Activated naive CD8-positive, alpha-beta T cell treated with anti-CD3 and anti-CD28 coated beads for 36 hours (primary cell): ENCODE measurements around the gene ITGAE. TPM values are rescaled to one million over a fixed set of nuclear protein-coding genes. Genes with fewer than 3 reads are reported as not detected.

Source experiments
- DNase-seq: peaks from one replicate; pipeline ENCODE4 v3.0.0; 2021
- H3K27ac Mint-ChIP-seq: one replicate; pipeline ENCODE4 v1.8.0; 2022; ENCODE audit warnings: mild to moderate bottlenecking, moderate library complexity, mixed read lengths
- H3K27me3 Mint-ChIP-seq: one replicate; pipeline ENCODE4 v1.8.0; 2022; ENCODE audit warnings: mild to moderate bottlenecking, mixed read lengths
- H3K36me3 Mint-ChIP-seq: one replicate; pipeline ENCODE4 v1.8.0; 2021; ENCODE audit warnings: mild to moderate bottlenecking, mixed read lengths
- H3K4me1 Mint-ChIP-seq: one replicate; pipeline ENCODE4 v1.8.0; 2021; ENCODE audit warnings: mixed read lengths
- H3K4me3 Mint-ChIP-seq: one replicate; pipeline ENCODE4 v1.8.0; 2022; ENCODE audit warnings: mild to moderate bottlenecking, moderate library complexity, mixed read lengths
- H3K9me3 Mint-ChIP-seq: one replicate; pipeline ENCODE4 v1.8.0; 2022; ENCODE audit warnings: mixed read lengths
- total RNA-seq, 2 experiments: library from RNA; stranded (reverse); gene quantifications; one replicate each; pipeline ENCODE4 v1.2.3, GENCODE V29; 2021

Gene ITGAE
- total RNA-seq, 2 experiments from 2014 or later = 24.9 to 29.8 TPM

DNA sequence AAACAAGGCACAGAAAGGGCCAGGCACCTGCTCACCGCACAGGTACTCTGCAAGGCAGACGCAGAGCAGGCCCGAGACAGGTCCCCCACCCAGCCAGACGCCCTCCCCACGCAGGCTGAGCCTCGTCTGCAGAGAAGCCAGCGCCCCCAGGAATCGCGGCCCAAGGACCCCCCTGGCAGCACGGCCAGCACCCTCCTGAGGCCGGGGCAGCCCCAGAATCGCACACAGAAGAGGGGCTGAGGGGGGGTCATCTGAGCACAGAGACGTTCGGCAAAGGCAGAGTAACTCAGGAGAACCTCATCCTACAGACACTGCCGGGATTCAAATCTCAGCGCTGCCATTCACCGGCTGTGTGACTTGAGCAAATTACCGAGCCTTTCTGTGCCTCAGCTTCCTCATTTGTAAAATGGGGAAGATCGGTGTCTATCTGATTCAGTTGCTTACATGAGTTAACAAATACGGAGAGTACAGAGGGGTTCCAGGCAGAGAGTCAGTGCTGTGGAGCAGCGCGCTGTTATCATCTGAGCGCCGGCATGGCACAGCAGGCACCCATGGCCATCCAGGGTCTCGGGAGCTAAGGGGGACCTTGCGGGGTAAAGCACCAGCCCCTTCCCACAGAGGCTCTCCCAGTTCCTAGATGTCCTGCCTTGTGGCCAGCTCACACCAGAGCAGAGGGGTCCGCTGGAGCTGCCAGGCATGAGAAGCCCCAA lies 122.0 kb downstream of the ITGAE start:
- Mint-ChIP-seq H3K9me3 (no peaks in the 10 kb centered on the region), H3K36me3 (no peaks in the 10 kb centered on the region), H3K27me3 (no peaks in the 10 kb centered on the region), H3K4me1 (peaks cover 6% of the 10 kb centered on the region), H3K4me3 (no peak overlapping the region), H3K27ac (no peak overlapping the region)
- DNase-seq = no peak

- Mint-ChIP-seq H3K27ac (no peak overlapping the region), H3K27me3 (no peaks in the 10 kb centered on the region), H3K4me3 (no peak overlapping the region), H3K36me3 (no peaks in the 10 kb centered on the region), H3K9me3 (no peaks in the 10 kb centered on the region), H3K4me1 (peaks cover 5% of the 10 kb centered on the region)
- no peak for DNase-seq
Observed at GRCh38 chr17:3678095-3678820, 122.7 kb downstream of the ITGAE start.

GRCh38 chr17:3675886-3676285 lies 125.1 kb downstream of the ITGAE start:
- H3K4me3 Mint-ChIP-seq = no peak overlapping the region
- no peaks in the 10 kb centered on the region for H3K27me3 Mint-ChIP-seq
- H3K36me3 Mint-ChIP-seq = no peaks in the 10 kb centered on the region
- DNase-seq = no peak
- peak overlapping the region; percentile 12 for H3K27ac Mint-ChIP-seq
- no peaks in the 10 kb centered on the region for H3K9me3 Mint-ChIP-seq
- H3K4me1 Mint-ChIP-seq = no peaks in the 10 kb centered on the region

DNA sequence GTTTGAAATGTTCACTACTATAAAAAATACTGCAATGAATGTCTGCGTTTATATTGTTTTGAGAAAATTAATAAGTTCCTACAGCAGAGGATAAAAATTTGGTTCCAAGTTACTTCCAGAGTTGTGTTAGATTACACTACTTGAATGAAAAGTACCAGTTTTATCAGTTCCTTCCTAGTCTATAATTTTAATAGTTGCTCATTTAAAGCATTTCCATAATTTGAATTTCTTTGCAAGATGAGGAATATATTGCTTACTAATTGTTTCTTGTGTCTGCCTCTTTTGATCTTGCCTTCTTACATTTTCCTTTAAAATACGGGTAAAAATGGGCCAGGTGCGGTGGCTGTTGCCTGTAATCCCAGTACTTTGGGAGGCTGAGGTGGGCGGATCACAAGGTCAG lies 128.4 kb downstream of the ITGAE start:
- Mint-ChIP-seq H3K4me1 (peaks cover 13% of the 10 kb centered on the region), H3K4me3 (no peak overlapping the region), H3K27ac (no peak overlapping the region), H3K36me3 (peaks cover 16% of the 10 kb centered on the region), H3K27me3 (no peaks in the 10 kb centered on the region), H3K9me3 (no peaks in the 10 kb centered on the region)
- DNase-seq = no peak

DNA sequence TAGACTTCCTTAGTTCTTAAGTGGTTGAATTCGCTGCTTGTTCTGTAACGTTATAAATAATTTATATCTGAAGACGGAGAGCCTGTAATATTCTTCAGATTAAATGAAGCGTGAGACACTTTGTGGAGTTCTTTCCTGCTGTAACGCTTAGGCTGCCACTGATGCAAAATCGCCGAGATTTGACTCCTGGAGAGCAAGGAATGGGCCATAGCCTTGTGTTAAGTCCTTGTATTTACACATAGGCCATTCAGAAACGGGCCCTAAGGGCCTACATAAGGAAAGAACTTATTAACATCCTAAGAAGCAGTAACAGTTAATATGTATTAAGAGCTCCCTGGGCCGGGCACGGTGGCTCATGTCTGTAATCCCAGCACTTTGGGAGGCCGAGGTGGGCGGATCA lies 131.4 kb downstream of the ITGAE start:
- H3K4me3 Mint-ChIP-seq = peak overlapping the region; percentile 95

GRCh38 chr17:3669085-3669347 lies 132.0 kb downstream of the ITGAE start:
- Mint-ChIP-seq H3K9me3 (no peaks in the 10 kb centered on the region), H3K4me3 (peak overlapping the region; percentile 95), H3K27ac (peak overlapping the region; percentile 92), H3K36me3 (peaks cover 16% of the 10 kb centered on the region), H3K27me3 (no peaks in the 10 kb centered on the region), H3K4me1 (peaks cover 17% of the 10 kb centered on the region)
- no peak for DNase-seq

More for the DNA sequence above, 131.4 kb downstream of the ITGAE start:
- peaks cover 16% of the 10 kb centered on the region for H3K36me3 Mint-ChIP-seq
- peak overlapping the region; percentile 92 for H3K27ac Mint-ChIP-seq
- H3K4me1 Mint-ChIP-seq = peaks cover 17% of the 10 kb centered on the region
- no peaks in the 10 kb centered on the region for H3K27me3 Mint-ChIP-seq
- no peaks in the 10 kb centered on the region for H3K9me3 Mint-ChIP-seq
- no peak for DNase-seq

GRCh38 chr17:3668279-3669084 lies 132.5 kb downstream of the ITGAE start, which contains the start of the genes EMC6 and TAX1BP3:
EMC6 (plus strand) TSS chr17:3668812; CDS start chr17:3669147, 335 bp downstream.
TAX1BP3 (minus strand) TSS chr17:3668578; CDS start chr17:3668526, 52 bp downstream.
- no peaks in the 10 kb centered on the region for H3K9me3 Mint-ChIP-seq
- peak; percentile 100 for DNase-seq
- H3K4me1 Mint-ChIP-seq = peaks cover 17% of the 10 kb centered on the region
- no peaks in the 10 kb centered on the region for H3K27me3 Mint-ChIP-seq
- H3K4me3 Mint-ChIP-seq = peak within 1 kb of the TSS; percentile 95
- H3K27ac Mint-ChIP-seq = peak within 1 kb of the TSS; percentile 92
- peaks cover 16% of the 10 kb centered on the region for H3K36me3 Mint-ChIP-seq

DNA sequence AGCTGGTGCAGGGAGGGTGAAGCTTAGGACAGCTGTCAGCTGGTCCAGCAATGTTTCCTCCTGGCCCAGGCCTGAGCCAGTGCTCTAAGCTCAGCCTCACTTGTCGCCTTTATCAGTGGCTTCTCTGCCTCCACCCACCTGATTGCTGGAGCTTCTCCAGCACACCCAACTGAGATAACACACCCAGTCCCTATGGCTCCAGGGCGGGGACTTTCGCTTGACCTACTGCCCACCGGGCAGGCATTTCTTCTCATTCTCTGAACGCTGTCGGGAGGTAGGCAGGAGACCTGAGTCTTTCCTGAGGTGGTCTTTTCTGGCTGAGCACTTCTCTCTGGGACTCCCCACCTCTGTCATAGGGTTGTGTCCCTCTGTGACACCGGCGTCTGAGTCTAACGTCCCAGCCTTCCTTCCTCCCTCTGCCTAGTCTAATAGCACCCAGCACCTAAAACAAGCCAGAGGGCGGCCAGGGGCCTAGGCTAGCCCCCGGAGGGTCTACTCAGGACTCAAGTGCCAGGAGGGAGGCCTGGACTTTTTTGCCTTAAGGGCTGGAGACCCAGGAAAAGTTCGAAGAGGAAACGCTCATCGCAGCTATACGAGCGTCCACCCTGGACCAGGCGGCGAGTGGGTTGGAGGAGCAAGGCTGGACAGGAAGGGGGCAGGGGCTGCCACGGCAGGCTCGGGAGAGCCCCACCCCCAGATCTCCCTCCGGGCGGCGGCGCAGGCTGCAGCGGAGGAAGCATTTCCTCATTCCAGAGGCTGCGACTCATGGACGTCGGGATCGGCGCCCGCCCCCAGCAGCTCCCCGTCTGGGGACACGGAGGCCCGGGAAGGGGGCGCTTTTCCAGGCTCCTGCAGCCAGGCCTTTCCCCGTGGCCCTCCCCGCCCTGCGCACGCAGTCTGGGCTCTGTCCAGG lies 133.4 kb downstream of the ITGAE start:
- Mint-ChIP-seq H3K27me3 (no peaks in the 10 kb centered on the region), H3K9me3 (no peaks in the 10 kb centered on the region), H3K4me1 (peaks cover 17% of the 10 kb centered on the region), H3K36me3 (peaks cover 16% of the 10 kb centered on the region), H3K27ac (no peak overlapping the region), H3K4me3 (peak overlapping the region; percentile 95)
- DNase-seq = peak; percentile 13

GRCh38 chr17:3666516-3666915 lies 134.5 kb downstream of the ITGAE start:
- H3K4me3 Mint-ChIP-seq = no peak overlapping the region
- H3K27me3 Mint-ChIP-seq = no peaks in the 10 kb centered on the region
- no peak for DNase-seq
- peaks cover 16% of the 10 kb centered on the region for H3K36me3 Mint-ChIP-seq
- H3K9me3 Mint-ChIP-seq = no peaks in the 10 kb centered on the region
- no peak overlapping the region for H3K27ac Mint-ChIP-seq
- H3K4me1 Mint-ChIP-seq = peaks cover 17% of the 10 kb centered on the region

DNA sequence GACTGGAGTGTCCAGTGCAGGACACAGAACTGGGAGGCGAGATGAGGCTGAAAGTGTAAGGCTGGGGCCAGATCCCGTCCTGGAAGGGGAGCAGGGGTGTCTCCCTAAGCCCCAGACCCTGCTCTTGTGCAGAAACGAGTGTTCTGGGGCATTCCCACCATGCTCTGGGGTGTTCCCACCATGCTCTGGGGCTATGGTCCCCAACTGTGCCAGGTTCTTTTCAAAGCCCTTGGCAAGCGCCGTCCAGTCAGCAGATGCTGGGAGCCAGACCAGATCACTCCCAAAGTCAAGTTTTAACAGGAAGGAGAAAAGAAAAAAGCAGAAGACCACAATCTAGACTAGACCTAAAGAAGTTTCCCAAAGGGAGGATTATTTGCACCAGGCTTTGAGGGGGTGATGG lies 135.2 kb downstream of the ITGAE start:
- H3K27ac Mint-ChIP-seq = no peak overlapping the region
- no peaks in the 10 kb centered on the region for H3K9me3 Mint-ChIP-seq
- DNase-seq = no peak
- H3K4me3 Mint-ChIP-seq = no peak overlapping the region
- peaks cover 16% of the 10 kb centered on the region for H3K36me3 Mint-ChIP-seq
- H3K4me1 Mint-ChIP-seq = peaks cover 17% of the 10 kb centered on the region
- no peaks in the 10 kb centered on the region for H3K27me3 Mint-ChIP-seq

Other genes starting within 250 kb of the ITGAE start
- gene TRPV3, start 243.4 kb downstream of the ITGAE start, total RNA-seq = under 1 TPM; 0.47 to 0.64 TPM
- gene TRPV1, start 191.8 kb downstream of the ITGAE start, total RNA-seq = 1 to 10 TPM; 1.4 TPM
- 10 to 100 TPM; 11.9 to 12.3 TPM for gene SHPK, start 164.9 kb downstream of the ITGAE start, total RNA-seq
- gene CTNS, start 164.4 kb downstream of the ITGAE start, total RNA-seq = 10 to 100 TPM; 10.6 to 11.0 TPM
- 10 to 100 TPM; 12.3 to 13.6 TPM for gene TAX1BP3, start 132.6 kb downstream of the ITGAE start, total RNA-seq
- 10 to 100 TPM; 83.6 to 85.8 TPM for gene EMC6, start 132.4 kb downstream of the ITGAE start, total RNA-seq
- gene P2RX5, start 105.0 kb downstream of the ITGAE start, total RNA-seq = 10 to 100 TPM; 32.0 to 38.7 TPM
- 10 to 100 TPM; 23.8 to 24.6 TPM for gene HASPIN, start 77.3 kb downstream of the ITGAE start, total RNA-seq
- 10 to 100 TPM; 39.9 to 41.1 TPM for gene NCBP3, start 45.1 kb upstream of the ITGAE start, total RNA-seq
- 1 to 10 TPM; 4.8 to 5.0 TPM for gene CAMKK1, start 91.9 kb upstream of the ITGAE start, total RNA-seq
- under 1 TPM; 0.45 to 0.54 TPM for gene P2RX1, start 115.3 kb upstream of the ITGAE start, total RNA-seq
- 10 to 100 TPM; 85.7 to 89.9 TPM for gene ATP2A3, start 163.2 kb upstream of the ITGAE start, total RNA-seq